Hepatocyte (in vitro differentiated cells): Measurements from ENCODE around the gene WDFY2.

Experiments
- CTCF ChIP-seq: fragments of 200-600 bp; sonication (generic); IDR thresholded peaks from 2 replicates; pipeline ENCODE4 v1.5.1; 2016; ENCODE audit warnings: antibody characterized with exemption, mild to moderate bottlenecking; ENCODE audit not compliant: poor library complexity
- EZH2phosphoT487 ChIP-seq: fragments of 200-600 bp; sonication (generic); IDR thresholded peaks from one replicate; pipeline ENCODE4 v1.6.1; 2018; ENCODE audit warnings: antibody characterized with exemption, mild to moderate bottlenecking, low read depth, moderate library complexity; ENCODE audit not compliant: unreplicated experiment, severe bottlenecking

GRCh38 chr13:51581148-51581820, 3.0 kb upstream of the WDFY2 start:
- TF ChIP-seq CTCF (no peak), EZH2phosphoT487 (no peak)
